H1 (cell line): ENCODE results near the gene PSMB5. TPM values are rescaled to one million over a fixed set of nuclear protein-coding genes. Genes with fewer than 3 reads are reported as not detected.

Experiments used
- CTCF ChIA-PET: fragments of 300-600 bp; sonication (Branson Sonifier 250); formaldehyde crosslinking; loops from one replicate; lab custom pipeline; 2021; ENCODE audit not compliant: partially characterized antibody; lab: Charles Lee
- POLR2A ChIA-PET: fragments of 300-600 bp; sonication (Branson Sonifier 250); formaldehyde crosslinking; loops from one replicate; lab custom pipeline; 2021; ENCODE audit warnings: inconsistent platforms; ENCODE audit not compliant: partially characterized antibody; lab: Charles Lee
- DNase-seq, 2 experiments: peaks; one replicate each; pipeline versions ENCODE4 v3.0.0 to v3.0.0-alpha.2; 2010 to 2022; ENCODE audit warnings: low spot score in 2 of 2, low read depth in 1 of 2, mixed read lengths in 1 of 2
- FAIRE-seq: peaks from 2 replicates; lab custom pipeline; 2011; peaks lifted over from hg19 to GRCh38; lab: Jason Lieb, UNC
- H2AFZ ChIP-seq: 2 replicates; pipeline ENCODE4 v1.8.1; 2012; ENCODE audit warnings: low read length, inconsistent platforms
- H2AK5ac ChIP-seq: 2 replicates; pipeline ENCODE4 v1.6.1; 2013; ENCODE audit warnings: low read depth, low read length
- H2BK120ac ChIP-seq: replicated peaks from 2 replicates; pipeline ENCODE3; 2013; ENCODE audit warnings: low read depth, low read length, inconsistent platforms
- H2BK12ac ChIP-seq: 2 replicates; pipeline ENCODE4 v1.6.1; 2013; ENCODE audit warnings: low read depth, low read length
- H2BK15ac ChIP-seq: 2 replicates; pipeline ENCODE4 v1.6.1; 2013; ENCODE audit warnings: low read length
- H2BK20ac ChIP-seq: 2 replicates; pipeline ENCODE4 v1.6.1; 2013; ENCODE audit warnings: low read length
- H2BK5ac ChIP-seq: 2 replicates; pipeline ENCODE4 v1.6.1; 2013; ENCODE audit warnings: low read depth, low read length
- H3K14ac ChIP-seq: 2 replicates; pipeline ENCODE4 v1.6.1; 2013; ENCODE audit warnings: inconsistent platforms; ENCODE audit not compliant: insufficient read length
- H3K18ac ChIP-seq: 2 replicates; pipeline ENCODE4 v1.6.1; 2013; ENCODE audit warnings: low read length; ENCODE audit errors: extremely low read depth
- H3K23ac ChIP-seq: 2 replicates; pipeline ENCODE4 v1.6.1; 2013; ENCODE audit warnings: inconsistent platforms; ENCODE audit not compliant: insufficient read length
- H3K23me2 ChIP-seq: 2 replicates; pipeline ENCODE4 v1.6.1; 2013; ENCODE audit warnings: low read depth, low read length
- H3K27ac ChIP-seq: 2 replicates; pipeline ENCODE4 v1.6.1; 2011; ENCODE audit warnings: low read depth, low read length, inconsistent platforms
- H3K27me3 ChIP-seq, 4 experiments: replicated peaks in 1 of 4; 1 replicate in 1 of 4; 2 replicates in 3 of 4; pipeline versions ENCODE4 v1.6.1 to v1.8.1; 2011 to 2013; ENCODE audit warnings: low read length in 3 of 4, mild to moderate bottlenecking in 3 of 4, inconsistent platforms in 2 of 4, mixed read lengths in 2 of 4, moderate library complexity in 1 of 4; ENCODE audit not compliant: control insufficient read depth in 3 of 4, insufficient read depth in 3 of 4; ENCODE audit errors: extremely low read depth in 1 of 4
- H3K36me3 ChIP-seq, 4 experiments: 2 replicates each; pipeline versions ENCODE4 v1.6.1 to v1.8.1; 2011 to 2013; ENCODE audit warnings: mild to moderate bottlenecking in 4 of 4, low read length in 3 of 4, moderate library complexity in 2 of 4, control low read depth in 1 of 4, inconsistent platforms in 1 of 4; ENCODE audit not compliant: insufficient read depth in 4 of 4, control insufficient read depth in 2 of 4
- H3K4ac ChIP-seq: replicated peaks from 2 replicates; pipeline ENCODE3; 2013; ENCODE audit warnings: low read length, low read depth, mixed read lengths, inconsistent platforms; ENCODE audit not compliant: insufficient read length
- H3K4me1 ChIP-seq, 4 experiments: replicated peaks in 1 of 4; 1 replicate in 1 of 4; 2 replicates in 3 of 4; pipeline versions ENCODE4 v1.6.1 to v1.8.1; 2011 to 2013; ENCODE audit warnings: low read length in 3 of 4, inconsistent platforms in 2 of 4, mixed read lengths in 1 of 4; ENCODE audit not compliant: insufficient read depth in 4 of 4, control insufficient read depth in 3 of 4
- H3K4me2 ChIP-seq, 2 experiments: 2 replicates each; pipeline versions ENCODE4 v1.6.1 to v1.8.1; 2011 to 2013; ENCODE audit warnings: low read depth in 2 of 2, low read length in 2 of 2, control low read depth in 1 of 2, inconsistent platforms in 1 of 2, mild to moderate bottlenecking in 1 of 2; ENCODE audit not compliant: insufficient read depth in 1 of 2
- H3K4me3 ChIP-seq, 4 experiments: fragments of 200-600, 300-600 bp in 1 of 4; sonication (generic), shearing (Covaris generic), sonication (Bioruptor Twin) in 1 of 4; 2 replicates each; pipeline versions ENCODE4 v1.5.1 to v1.8.1; 2011 to 2016; ENCODE audit warnings: low read length in 4 of 4, low read depth in 3 of 4, control low read depth in 2 of 4, inconsistent platforms in 2 of 4, mild to moderate bottlenecking in 2 of 4, mixed read lengths in 1 of 4, moderate library complexity in 1 of 4; ENCODE audit not compliant: insufficient read depth in 2 of 4; ENCODE audit errors: extremely low read depth in 1 of 4
- H3K56ac ChIP-seq: replicated peaks from 2 replicates; pipeline ENCODE3; 2013; ENCODE audit warnings: low read depth, mild to moderate bottlenecking, mixed read lengths, low read length, inconsistent platforms; ENCODE audit not compliant: insufficient read length
- H3K79me1 ChIP-seq: 2 replicates; pipeline ENCODE4 v1.6.1; 2013; ENCODE audit warnings: low read depth, low read length, control low read depth
- H3K79me2 ChIP-seq, 2 experiments: 2 replicates each; pipeline versions ENCODE4 v1.6.1 to v1.8.1; 2012 to 2013; ENCODE audit warnings: low read length in 2 of 2, mild to moderate bottlenecking in 2 of 2, inconsistent platforms in 1 of 2; ENCODE audit not compliant: insufficient read depth in 2 of 2, control insufficient read depth in 1 of 2
- H3K9ac ChIP-seq, 4 experiments: replicated peaks in 1 of 4; 1 replicate in 1 of 4; 2 replicates in 3 of 4; pipeline versions ENCODE4 v1.6.1 to v1.8.1; 2011 to 2013; ENCODE audit warnings: low read depth in 3 of 4, low read length in 3 of 4, control low read depth in 2 of 4, mild to moderate bottlenecking in 2 of 4, moderate library complexity in 2 of 4, inconsistent platforms in 1 of 4; ENCODE audit errors: extremely low read depth in 1 of 4
- H3K9me3 ChIP-seq, 2 experiments: 2 replicates each; pipeline versions ENCODE4 v1.6.1 to v1.8.1; 2012 to 2013; ENCODE audit warnings: mild to moderate bottlenecking in 2 of 2, moderate library complexity in 2 of 2, control low read depth in 1 of 2, inconsistent platforms in 1 of 2, low read depth in 1 of 2, low read length in 1 of 2, mixed read lengths in 1 of 2; ENCODE audit not compliant: insufficient read depth in 2 of 2
- H4K20me1 ChIP-seq, 2 experiments: replicated peaks in 1 of 2; 2 replicates each; pipeline versions ENCODE3 to v1.8.1; 2011 to 2013; ENCODE audit warnings: inconsistent platforms in 2 of 2, low read length in 2 of 2, mild to moderate bottlenecking in 1 of 2; ENCODE audit not compliant: insufficient read depth in 2 of 2, control insufficient read depth in 1 of 2
- H4K5ac ChIP-seq: 2 replicates; pipeline ENCODE4 v1.6.1; 2013; ENCODE audit warnings: low read length, low read depth, mixed read lengths, inconsistent platforms; ENCODE audit not compliant: insufficient read length
- H4K8ac ChIP-seq: 2 replicates; pipeline ENCODE4 v1.8.0; 2013; ENCODE audit warnings: mild to moderate bottlenecking, moderate library complexity, low read length, inconsistent platforms; ENCODE audit not compliant: insufficient read depth; ENCODE audit errors: extremely low read depth
- H4K91ac ChIP-seq: replicated peaks from 2 replicates; pipeline ENCODE3; 2013; ENCODE audit warnings: low read length, mixed read lengths, inconsistent platforms; ENCODE audit not compliant: insufficient read length
- CBX8 ChIP-seq: fragments of 300-800, 300-1000 bp; sonication (generic); IDR thresholded peaks from 2 replicates; pipeline ENCODE4 v1.7.1; 2016; ENCODE audit warnings: low read depth, low read length, borderline replicate concordance
- JUN ChIP-seq: IDR thresholded peaks from 2 replicates; pipeline ENCODE4 v1.6.1; 2011; ENCODE audit warnings: low read depth, mild to moderate bottlenecking, improper control_type of control experiment, low read length
- PHF8 ChIP-seq: fragments of 200-600 bp; sonication (generic); conservative IDR thresholded peaks from 2 replicates; pipeline ENCODE4 v1.7.1; 2012; ENCODE audit warnings: low read depth, mild to moderate bottlenecking, inconsistent platforms, low read length, moderate library complexity
- RFX5 ChIP-seq: IDR thresholded peaks from 2 replicates; pipeline ENCODE4 v1.6.1; 2011; ENCODE audit warnings: low read depth, low read length, improper control_type of control experiment, borderline replicate concordance
- TAF1 ChIP-seq: IDR thresholded peaks from 2 replicates; pipeline ENCODE4 v1.6.1; 2011; ENCODE audit warnings: mild to moderate bottlenecking, low read depth, low read length
- YY1 ChIP-seq: IDR thresholded peaks from 2 replicates; pipeline ENCODE4 v1.6.1; 2011; ENCODE audit warnings: low read depth, mild to moderate bottlenecking, low read length
- ZNF274 ChIP-seq: IDR thresholded peaks from 2 replicates; pipeline ENCODE4 v1.7.0; 2012; ENCODE audit warnings: low read length, borderline replicate concordance; ENCODE audit errors: extremely low read depth
- WGBS, 2 experiments: shearing (Covaris generic) in 1 of 2; methylation state at CpG; one replicate each; pipeline versions ENCODE4 v1.1.6 to v1.1.7; 2013 to 2015; ENCODE audit warnings: low lambda C conversion rate in 2 of 2, mixed read lengths in 2 of 2, inconsistent platforms in 1 of 2, low coverage in 1 of 2, missing lambda C conversion rate in 1 of 2; ENCODE audit not compliant: insufficient replicate concordance in 2 of 2, insufficient coverage in 1 of 2, insufficient read length in 1 of 2; ENCODE audit errors: extremely low coverage in 1 of 2, missing lambda C conversion rate in 1 of 2; 5-methylcytosine and 5-hydroxymethylcytosine counted together
- polyA plus RNA-seq, 7 experiments: library from polyadenylated mRNA; depleted of rRNA in 3 of 7; stranded (reverse) in 5 of 7; unstranded in 2 of 7; fragments of >200 nt in 5 of 7; fragments of 200-250 nt in 2 of 7; gene quantifications; 1 replicate in 5 of 7; 2 replicates in 1 of 7; 4 replicates in 1 of 7; pipeline versions ENCODE4 v1.2.1 to v1.2.3, GENCODE V29; 2011 to 2013; ENCODE audit warnings: missing spikeins in 2 of 7, mixed read lengths in 2 of 7
- total RNA-seq: library from RNA; stranded (reverse); fragmentation: NEBNext Ultra II Directional; extraction: Animal tissue kit (Norgen Biotek cat#: 25700); gene quantifications from 2 replicates; pipeline ENCODE4 v1.2.1, GENCODE V29; 2021

The PSMB5 gene
- total and polyA plus RNA-seq, 2 of the 8 experiments (the other 6 are each of a cell fraction or from before 2014, with no cell fraction given) = 254 to 510 TPM

DNA sequence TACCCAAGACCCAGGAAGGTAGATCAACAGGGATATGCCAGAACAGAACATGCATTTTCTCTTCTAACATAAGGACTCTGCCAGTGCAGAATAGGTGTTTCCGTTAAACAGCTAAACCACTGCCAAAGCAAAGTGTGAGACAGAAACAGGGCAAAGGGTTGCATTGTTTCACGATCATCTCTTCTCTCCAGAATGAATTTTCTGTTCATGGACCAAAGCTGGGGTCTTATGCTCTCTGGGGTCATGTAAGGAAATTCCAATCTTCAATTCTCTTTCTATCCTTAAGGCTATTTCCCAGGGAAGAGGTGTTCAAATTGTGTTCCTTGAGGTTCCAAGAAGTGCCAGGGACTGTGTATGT is 10.9 kb downstream of the PSMB5 start:
- Histone ChIP-seq H3K23me2 (no peaks in the 10 kb centered on the region), H2BK5ac (no peak overlapping the region), H2AK5ac (no peak overlapping the region), H2AFZ (no peak overlapping the region), H4K20me1 (peaks cover 2 to 5% of the 10 kb centered on the region in 2 experiments), H3K36me3 (peaks cover 5 to 26% (median 12%) of the 10 kb centered on the region in 4 experiments; a peak in 7 of 8 replicates), H2BK12ac (no peak overlapping the region), H4K5ac (no peak overlapping the region), H3K9me3 (no peaks in the 10 kb centered on the region), H3K79me1 (no peaks in the 10 kb centered on the region; the same call in 1 of the 2 replicates), H3K14ac (no peak overlapping the region), H3K4me1 (peaks cover 0 to 3% (median under 1%) of the 10 kb centered on the region in 4 experiments; a peak in 1 of 7 replicates), H4K8ac (no peak overlapping the region), H2BK15ac (no peak overlapping the region), H4K91ac (no peak overlapping the region), H3K27ac (no peak overlapping the region), H3K18ac (no peak overlapping the region), H3K4me3 (no peak overlapping the region), H3K9ac (no peak overlapping the region), H3K79me2 (peaks cover 0 to 6% of the 10 kb centered on the region in 2 experiments; a peak in 1 of 4 replicates), H3K27me3 (no peaks in the 10 kb centered on the region)
- DNase-seq = no peak
- FAIRE-seq = no peak
- 94% methylated on average over 2 of the region's 2 CpGs; no CpG with 5 or more reads in 1 of the 2 experiments for WGBS, 2 experiments
- CTCF ChIA-PET = interaction anchor here (0.6 to 11.9 kb wide), 13 partner anchors 10 to 543 kb away, joined by 3 to 103 read pairs (median 6); partner anchors contain the start of genes AJUBA and PSMB11
- TF ChIP-seq RFX5 (no peak), JUN (no peak), ZNF274 (no peak), TAF1 (no peak), YY1 (no peak), PHF8 (no peak), CBX8 (no peak)
- TF ChIP-seq, all 59 proteins: peak for 0
- Histone ChIP-seq H2BK120ac (no peak overlapping the region), H3K56ac (no peak overlapping the region), H3K4me2 (no peak overlapping the region), H3K23ac (no peak overlapping the region), H2BK20ac (no peak overlapping the region), H3K4ac (no peak overlapping the region)
- POLR2A ChIA-PET = interaction anchor here (0.6 to 11.2 kb wide), 13 partner anchors 8 to 219 kb away, joined by 3 to 99 read pairs (median 5); partner anchors contain the start of genes CDH24, PSMB11 and PSMB5
